Measurements from ENCODE around the gene CDH16. TPM values are rescaled to one million over a fixed set of nuclear protein-coding genes. Genes with fewer than 3 reads are reported as not detected.

Gene CDH16
- total and polyA plus RNA-seq, 2 of the 13 experiments (the other 11 are each of a cell fraction or from before 2014, with no cell fraction given): 2.7 to 3.9 TPM

DNA sequence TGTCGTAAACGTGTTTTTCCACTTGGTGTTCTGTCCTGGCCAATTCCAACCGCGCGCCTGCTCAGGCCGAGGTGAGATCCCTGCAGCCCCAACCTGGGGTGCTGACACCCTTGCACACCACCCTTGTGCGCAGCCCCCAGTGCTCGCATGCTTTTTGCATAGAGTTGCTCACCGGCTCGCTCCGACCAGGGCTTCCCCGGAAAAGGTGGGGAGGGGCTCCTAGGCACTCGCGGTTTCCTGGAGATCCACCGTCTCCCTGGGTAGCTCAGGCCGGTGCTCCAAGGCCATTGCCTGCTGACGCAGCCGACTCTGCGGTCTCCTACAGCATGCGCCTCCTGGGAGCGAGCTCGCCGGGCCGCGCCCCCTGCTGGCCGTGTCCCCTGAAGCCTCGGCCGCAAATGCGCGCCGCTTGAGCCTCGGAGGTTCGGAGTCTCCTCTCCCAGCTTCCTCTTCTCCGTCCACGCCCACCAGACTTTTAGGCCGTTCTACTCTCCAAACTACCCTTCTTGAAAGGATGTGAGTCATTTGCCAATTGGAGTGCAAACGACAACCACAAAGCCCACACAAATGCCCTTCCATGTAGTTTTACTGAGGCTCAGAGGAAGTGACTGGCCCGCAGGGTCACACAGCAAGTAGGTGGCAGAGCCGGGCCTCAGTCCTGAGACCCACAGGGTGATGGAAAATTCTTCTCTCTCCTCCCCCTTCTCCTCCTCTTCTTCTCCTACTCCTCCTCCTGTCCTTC is 45.6 kb downstream of the CDH16 start (continued):
- TF ChIP-seq, protein P1, sequence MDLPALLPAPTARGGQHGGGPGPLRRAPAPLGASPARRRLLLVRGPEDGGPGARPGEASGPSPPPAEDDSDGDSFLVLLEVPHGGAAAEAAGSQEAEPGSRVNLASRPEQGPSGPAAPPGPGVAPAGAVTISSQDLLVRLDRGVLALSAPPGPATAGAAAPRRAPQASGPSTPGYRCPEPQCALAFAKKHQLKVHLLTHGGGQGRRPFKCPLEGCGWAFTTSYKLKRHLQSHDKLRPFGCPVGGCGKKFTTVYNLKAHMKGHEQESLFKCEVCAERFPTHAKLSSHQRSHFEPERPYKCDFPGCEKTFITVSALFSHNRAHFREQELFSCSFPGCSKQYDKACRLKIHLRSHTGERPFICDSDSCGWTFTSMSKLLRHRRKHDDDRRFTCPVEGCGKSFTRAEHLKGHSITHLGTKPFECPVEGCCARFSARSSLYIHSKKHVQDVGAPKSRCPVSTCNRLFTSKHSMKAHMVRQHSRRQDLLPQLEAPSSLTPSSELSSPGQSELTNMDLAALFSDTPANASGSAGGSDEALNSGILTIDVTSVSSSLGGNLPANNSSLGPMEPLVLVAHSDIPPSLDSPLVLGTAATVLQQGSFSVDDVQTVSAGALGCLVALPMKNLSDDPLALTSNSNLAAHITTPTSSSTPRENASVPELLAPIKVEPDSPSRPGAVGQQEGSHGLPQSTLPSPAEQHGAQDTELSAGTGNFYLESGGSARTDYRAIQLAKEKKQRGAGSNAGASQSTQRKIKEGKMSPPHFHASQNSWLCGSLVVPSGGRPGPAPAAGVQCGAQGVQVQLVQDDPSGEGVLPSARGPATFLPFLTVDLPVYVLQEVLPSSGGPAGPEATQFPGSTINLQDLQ (CRISPR knock-in tag; IDR thresholded peaks at IDR 0.05): 0 out of 2 replicates have a peak, but pooled peaks have one; percentile 40
- TF ChIP-seq PHF5A (CRISPR knock-in tag; IDR thresholded peaks at IDR 0.05; ENCODE audit: low read depth, unreplicated experiment): peak; percentile 70
- peak; percentile 87; the same call in 1 of the 2 replicates for TF ChIP-seq ZNF747 (CRISPR knock-in tag; IDR thresholded peaks at IDR 0.05; ENCODE audit: borderline replicate concordance)
- TF ChIP-seq KLF12 (CRISPR knock-in tag; IDR thresholded peaks at IDR 0.05; ENCODE audit: borderline replicate concordance): no peak
- TF ChIP-seq, protein P2, sequence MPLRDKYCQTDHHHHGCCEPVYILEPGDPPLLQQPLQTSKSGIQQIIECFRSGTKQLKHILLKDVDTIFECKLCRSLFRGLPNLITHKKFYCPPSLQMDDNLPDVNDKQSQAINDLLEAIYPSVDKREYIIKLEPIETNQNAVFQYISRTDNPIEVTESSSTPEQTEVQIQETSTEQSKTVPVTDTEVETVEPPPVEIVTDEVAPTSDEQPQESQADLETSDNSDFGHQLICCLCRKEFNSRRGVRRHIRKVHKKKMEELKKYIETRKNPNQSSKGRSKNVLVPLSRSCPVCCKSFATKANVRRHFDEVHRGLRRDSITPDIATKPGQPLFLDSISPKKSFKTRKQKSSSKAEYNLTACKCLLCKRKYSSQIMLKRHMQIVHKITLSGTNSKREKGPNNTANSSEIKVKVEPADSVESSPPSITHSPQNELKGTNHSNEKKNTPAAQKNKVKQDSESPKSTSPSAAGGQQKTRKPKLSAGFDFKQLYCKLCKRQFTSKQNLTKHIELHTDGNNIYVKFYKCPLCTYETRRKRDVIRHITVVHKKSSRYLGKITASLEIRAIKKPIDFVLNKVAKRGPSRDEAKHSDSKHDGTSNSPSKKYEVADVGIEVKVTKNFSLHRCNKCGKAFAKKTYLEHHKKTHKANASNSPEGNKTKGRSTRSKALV (CRISPR knock-in tag; IDR thresholded peaks at IDR 0.05): peak; percentile 97
- TF ChIP-seq, protein P3, sequence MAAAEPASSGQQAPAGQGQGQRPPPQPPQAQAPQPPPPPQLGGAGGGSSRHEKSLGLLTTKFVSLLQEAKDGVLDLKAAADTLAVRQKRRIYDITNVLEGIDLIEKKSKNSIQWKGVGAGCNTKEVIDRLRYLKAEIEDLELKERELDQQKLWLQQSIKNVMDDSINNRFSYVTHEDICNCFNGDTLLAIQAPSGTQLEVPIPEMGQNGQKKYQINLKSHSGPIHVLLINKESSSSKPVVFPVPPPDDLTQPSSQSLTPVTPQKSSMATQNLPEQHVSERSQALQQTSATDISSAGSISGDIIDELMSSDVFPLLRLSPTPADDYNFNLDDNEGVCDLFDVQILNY (CRISPR knock-in tag; conservative IDR thresholded peaks at IDR 0.05): no peak
- peak; percentile 80 for TF ChIP-seq HDAC2 (CRISPR knock-in tag; IDR thresholded peaks at IDR 0.05)
- TF ChIP-seq, protein P4, sequence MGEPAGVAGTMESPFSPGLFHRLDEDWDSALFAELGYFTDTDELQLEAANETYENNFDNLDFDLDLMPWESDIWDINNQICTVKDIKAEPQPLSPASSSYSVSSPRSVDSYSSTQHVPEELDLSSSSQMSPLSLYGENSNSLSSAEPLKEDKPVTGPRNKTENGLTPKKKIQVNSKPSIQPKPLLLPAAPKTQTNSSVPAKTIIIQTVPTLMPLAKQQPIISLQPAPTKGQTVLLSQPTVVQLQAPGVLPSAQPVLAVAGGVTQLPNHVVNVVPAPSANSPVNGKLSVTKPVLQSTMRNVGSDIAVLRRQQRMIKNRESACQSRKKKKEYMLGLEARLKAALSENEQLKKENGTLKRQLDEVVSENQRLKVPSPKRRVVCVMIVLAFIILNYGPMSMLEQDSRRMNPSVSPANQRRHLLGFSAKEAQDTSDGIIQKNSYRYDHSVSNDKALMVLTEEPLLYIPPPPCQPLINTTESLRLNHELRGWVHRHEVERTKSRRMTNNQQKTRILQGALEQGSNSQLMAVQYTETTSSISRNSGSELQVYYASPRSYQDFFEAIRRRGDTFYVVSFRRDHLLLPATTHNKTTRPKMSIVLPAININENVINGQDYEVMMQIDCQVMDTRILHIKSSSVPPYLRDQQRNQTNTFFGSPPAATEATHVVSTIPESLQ (CRISPR knock-in tag; conservative IDR thresholded peaks at IDR 0.05): no peak
- TF ChIP-seq HNF4A (CRISPR knock-in tag; IDR thresholded peaks at IDR 0.05): peak; percentile 26; the same call in 1 of the 2 replicates
- peak; percentile 76; the same call in 1 of the 2 replicates for TF ChIP-seq YEATS4 (CRISPR knock-in tag; IDR thresholded peaks at IDR 0.05; ENCODE audit: borderline replicate concordance)
- TF ChIP-seq, protein P5, sequence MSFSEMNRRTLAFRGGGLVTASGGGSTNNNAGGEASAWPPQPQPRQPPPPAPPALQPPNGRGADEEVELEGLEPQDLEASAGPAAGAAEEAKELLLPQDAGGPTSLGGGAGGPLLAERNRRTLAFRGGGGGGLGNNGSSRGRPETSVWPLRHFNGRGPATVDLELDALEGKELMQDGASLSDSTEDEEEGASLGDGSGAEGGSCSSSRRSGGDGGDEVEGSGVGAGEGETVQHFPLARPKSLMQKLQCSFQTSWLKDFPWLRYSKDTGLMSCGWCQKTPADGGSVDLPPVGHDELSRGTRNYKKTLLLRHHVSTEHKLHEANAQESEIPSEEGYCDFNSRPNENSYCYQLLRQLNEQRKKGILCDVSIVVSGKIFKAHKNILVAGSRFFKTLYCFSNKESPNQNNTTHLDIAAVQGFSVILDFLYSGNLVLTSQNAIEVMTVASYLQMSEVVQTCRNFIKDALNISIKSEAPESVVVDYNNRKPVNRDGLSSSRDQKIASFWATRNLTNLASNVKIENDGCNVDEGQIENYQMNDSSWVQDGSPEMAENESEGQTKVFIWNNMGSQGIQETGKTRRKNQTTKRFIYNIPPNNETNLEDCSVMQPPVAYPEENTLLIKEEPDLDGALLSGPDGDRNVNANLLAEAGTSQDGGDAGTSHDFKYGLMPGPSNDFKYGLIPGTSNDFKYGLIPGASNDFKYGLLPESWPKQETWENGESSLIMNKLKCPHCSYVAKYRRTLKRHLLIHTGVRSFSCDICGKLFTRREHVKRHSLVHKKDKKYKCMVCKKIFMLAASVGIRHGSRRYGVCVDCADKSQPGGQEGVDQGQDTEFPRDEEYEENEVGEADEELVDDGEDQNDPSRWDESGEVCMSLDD (CRISPR knock-in tag; IDR thresholded peaks at IDR 0.05; ENCODE audit: borderline replicate concordance): no peak
- TF ChIP-seq, protein P6, sequence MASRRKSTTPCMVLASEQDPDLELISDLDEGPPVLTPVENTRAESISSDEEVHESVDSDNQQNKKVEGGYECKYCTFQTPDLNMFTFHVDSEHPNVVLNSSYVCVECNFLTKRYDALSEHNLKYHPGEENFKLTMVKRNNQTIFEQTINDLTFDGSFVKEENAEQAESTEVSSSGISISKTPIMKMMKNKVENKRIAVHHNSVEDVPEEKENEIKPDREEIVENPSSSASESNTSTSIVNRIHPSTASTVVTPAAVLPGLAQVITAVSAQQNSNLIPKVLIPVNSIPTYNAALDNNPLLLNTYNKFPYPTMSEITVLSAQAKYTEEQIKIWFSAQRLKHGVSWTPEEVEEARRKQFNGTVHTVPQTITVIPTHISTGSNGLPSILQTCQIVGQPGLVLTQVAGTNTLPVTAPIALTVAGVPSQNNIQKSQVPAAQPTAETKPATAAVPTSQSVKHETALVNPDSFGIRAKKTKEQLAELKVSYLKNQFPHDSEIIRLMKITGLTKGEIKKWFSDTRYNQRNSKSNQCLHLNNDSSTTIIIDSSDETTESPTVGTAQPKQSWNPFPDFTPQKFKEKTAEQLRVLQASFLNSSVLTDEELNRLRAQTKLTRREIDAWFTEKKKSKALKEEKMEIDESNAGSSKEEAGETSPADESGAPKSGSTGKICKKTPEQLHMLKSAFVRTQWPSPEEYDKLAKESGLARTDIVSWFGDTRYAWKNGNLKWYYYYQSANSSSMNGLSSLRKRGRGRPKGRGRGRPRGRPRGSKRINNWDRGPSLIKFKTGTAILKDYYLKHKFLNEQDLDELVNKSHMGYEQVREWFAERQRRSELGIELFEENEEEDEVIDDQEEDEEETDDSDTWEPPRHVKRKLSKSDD (CRISPR knock-in tag; IDR thresholded peaks at IDR 0.05; ENCODE audit: low read depth): 0 out of 2 replicates have a peak, but pooled peaks have one; percentile 59
- no peak for TF ChIP-seq ZNF775 (CRISPR knock-in tag; IDR thresholded peaks at IDR 0.05; ENCODE audit: borderline replicate concordance)
- TF ChIP-seq HOXA7 (CRISPR knock-in tag; IDR thresholded peaks at IDR 0.05): no peak

Measured in HepG2 (cell line).